Esophagus squamous epithelium (tissue), 5 donors: ENCODE data around the gene NCAM1. TPM values are rescaled to one million over a fixed set of nuclear protein-coding genes. Genes with fewer than 3 reads are reported as not detected.

Experiments used
- DNase-seq: peaks from one replicate; lab custom pipeline; 2025; lab: John Stamatoyannopoulos, UW
- H3K27ac ChIP-seq, 4 donors: fragments of 200-600 bp; sonication (generic); one replicate each; pipeline ENCODE4 v1.5.1; 2016 to 2019; ENCODE audit warnings: mild to moderate bottlenecking in 1 of 4
- H3K27me3 ChIP-seq, 4 donors: fragments of 200-600 bp; sonication (generic); 1 replicate in 3 of 4; 2 replicates in 1 of 4; pipeline versions ENCODE4 v1.5.1 to v1.6.0; 2017 to 2021; ENCODE audit warnings: antibody characterized with exemption in 1 of 4
- H3K36me3 ChIP-seq, 3 donors: fragments of 200-600 bp; sonication (generic); one replicate each; pipeline ENCODE4 v1.5.1; 2016 to 2019
- H3K4me1 ChIP-seq, 3 donors: fragments of 200-600 bp; sonication (generic); one replicate each; pipeline ENCODE4 v1.5.1; 2017 to 2019
- H3K4me3 ChIP-seq, 4 donors: fragments of 200-600 bp; sonication (generic); 1 replicate in 3 of 4; 2 replicates in 1 of 4; pipeline ENCODE4 v1.5.1; 2016 to 2019; ENCODE audit warnings: mild to moderate bottlenecking in 2 of 4, moderate library complexity in 1 of 4
- H3K9me3 ChIP-seq, 3 donors: fragments of 200-600 bp; sonication (generic); one replicate each; pipeline ENCODE4 v1.5.1; 2016 to 2019
- CTCF ChIP-seq, 6 experiments: fragments of 450-650 bp in 4 of 6; fragments of 200-600 bp in 2 of 6; sonication (generic) in 2 of 6; IDR thresholded peaks; one replicate each; pipeline ENCODE4 v1.5.1; 2016 to 2019; ENCODE audit warnings: antibody characterized with exemption in 6 of 6, mild to moderate bottlenecking in 4 of 6, moderate library complexity in 4 of 6
- POLR2A ChIP-seq, 4 donors: fragments of 450-650 bp; IDR thresholded peaks; one replicate each; pipeline ENCODE4 v1.6.1; 2017; ENCODE audit warnings: antibody characterized with exemption in 4 of 4, mild to moderate bottlenecking in 4 of 4, moderate library complexity in 3 of 4
- WGBS, 2 donors: methylation state at CpG; one replicate each; pipeline ENCODE4 v1.1.5; 2018; 5-methylcytosine and 5-hydroxymethylcytosine counted together
- intact Hi-C: fragments of 100-400 bp; cut with DNase I; formaldehyde crosslinking; loops from one replicate; pipeline ENCODE4 v1.15.0; 2022
- total RNA-seq, 4 donors: library from RNA; depleted of rRNA; stranded (reverse); fragments of >200 nt; gene quantifications; one replicate each; pipeline ENCODE4 v1.1.0, GENCODE V29; 2016
- donor health status: DM: yes; HTN: yes; CAD: no.

The NCAM1 gene
- total RNA-seq, 4 donors from 2014 or later, result 1.6 to 16.4 (median 2.6) TPM

- Histone ChIP-seq H3K36me3 (no peaks in the 10 kb centered on the region), H3K4me3 (no peak overlapping the region), H3K9me3 (no peaks in the 10 kb centered on the region), H3K27me3 (no peaks in the 10 kb centered on the region), H3K4me1 (peaks cover 0 to 34% (median 0%) of the 10 kb centered on the region in 3 donors), H3K27ac (peak overlapping the region in 1 of 4 donors; percentile 38)
- TF ChIP-seq POLR2A (IDR thresholded peaks at IDR 0.05) (no peak), CTCF (IDR thresholded peaks at IDR 0.05) (no peak)
- DNase-seq, result no peak
- WGBS, 2 donors, result 47 to 54% methylated on average over 5 of the region's 5 CpGs
- intact Hi-C loops, result no loop called here
These were observed 200.7 kb downstream of the NCAM1 start for GRCh38 chr11:113161711-113162591.

DNA sequence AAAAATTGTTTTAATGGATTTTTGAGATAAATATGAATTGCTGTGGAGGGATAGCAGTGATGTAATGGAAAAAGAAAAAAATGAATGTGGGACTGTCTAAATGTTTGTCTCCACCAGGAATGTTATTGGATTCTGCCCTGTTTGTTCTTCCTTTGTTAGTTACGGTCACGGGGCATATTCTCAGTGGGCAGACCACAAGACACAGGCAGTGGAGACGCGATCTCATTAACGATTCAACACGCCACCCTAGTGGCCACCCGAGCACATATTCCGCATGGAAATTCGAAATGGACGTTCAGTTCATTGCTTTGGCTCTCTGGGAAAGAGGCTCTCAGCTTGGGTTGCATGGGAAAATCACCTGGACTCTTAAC lies 201.4 kb downstream of the NCAM1 start:
- Histone ChIP-seq H3K4me3 (no peak overlapping the region), H3K9me3 (no peaks in the 10 kb centered on the region), H3K36me3 (no peaks in the 10 kb centered on the region), H3K27me3 (no peaks in the 10 kb centered on the region), H3K4me1 (peaks cover 0 to 34% (median 0%) of the 10 kb centered on the region in 3 donors), H3K27ac (peak overlapping the region in 1 of 4 donors; percentile 38)
- 80 to 88% methylated on average over 10 of the region's 10 CpGs for WGBS, 2 donors
- no peak for DNase-seq
- intact Hi-C loops, result no loop called here
- TF ChIP-seq CTCF (IDR thresholded peaks at IDR 0.05) (peak in 1 of 6 experiments; percentile 16), POLR2A (IDR thresholded peaks at IDR 0.05) (no peak)

- Histone ChIP-seq H3K4me3 (no peak overlapping the region), H3K9me3 (no peaks in the 10 kb centered on the region), H3K4me1 (peaks cover 0 to 34% (median 0%) of the 10 kb centered on the region in 3 donors), H3K27ac (no peak overlapping the region), H3K27me3 (no peaks in the 10 kb centered on the region), H3K36me3 (no peaks in the 10 kb centered on the region)
- 71 to 75% methylated on average over 9 of the region's 9 CpGs for WGBS, 2 donors
- DNase-seq, result no peak
- no peak for TF ChIP-seq CTCF (IDR thresholded peaks at IDR 0.05)
- no peak for TF ChIP-seq POLR2A (IDR thresholded peaks at IDR 0.05)
- intact Hi-C loops, result no loop called here
These were observed 202.2 kb downstream of the NCAM1 start for GRCh38 chr11:113163291-113164030.

GRCh38 chr11:113166280-113166679 lies 205.1 kb downstream of the NCAM1 start:
- no peaks in the 10 kb centered on the region for H3K36me3 ChIP-seq
- peaks cover 0 to 20% (median 0%) of the 10 kb centered on the region in 3 donors for H3K4me1 ChIP-seq
- no peaks in the 10 kb centered on the region for H3K27me3 ChIP-seq
- intact Hi-C loops, result no loop called here
- WGBS, 2 donors, result 74 to 97% methylated on average over 3 of the region's 3 CpGs
- TF ChIP-seq CTCF (IDR thresholded peaks at IDR 0.05) (no peak), POLR2A (IDR thresholded peaks at IDR 0.05) (no peak)
- H3K9me3 ChIP-seq, result no peaks in the 10 kb centered on the region
- no peak overlapping the region for H3K4me3 ChIP-seq
- no peak overlapping the region for H3K27ac ChIP-seq
- DNase-seq, result no peak

- H3K27ac ChIP-seq, result no peak overlapping the region
- no peaks in the 10 kb centered on the region for H3K9me3 ChIP-seq
- no peak overlapping the region for H3K4me3 ChIP-seq
- 47 to 66% methylated on average over 4 to 5 of the region's 6 CpGs for WGBS, 2 donors
- no peak for DNase-seq
- H3K4me1 ChIP-seq, result peaks cover 0 to 7% (median 0%) of the 10 kb centered on the region in 3 donors
- TF ChIP-seq POLR2A (IDR thresholded peaks at IDR 0.05) (no peak), CTCF (IDR thresholded peaks at IDR 0.05) (no peak)
- intact Hi-C loops, result no loop called here
- no peaks in the 10 kb centered on the region for H3K27me3 ChIP-seq
- H3K36me3 ChIP-seq, result no peaks in the 10 kb centered on the region
These were observed 206.4 kb downstream of the NCAM1 start for GRCh38 chr11:113167599-113167998.
